NCI-H2171 (cell line): ENCODE data around the gene MYLK.
A peak's percentile ranks its signal among the peaks of the same experiment; 100 is the strongest.
"Not testable (repeated sequence)": the region's sequence is repeated elsewhere in the genome, so short reads cannot be mapped to it uniquely, and the experiment has no call there.

Experiments used
- DNase-seq: peaks from one replicate; lab custom pipeline; 2025; lab: John Stamatoyannopoulos, UW

The MYLK gene

DNA sequence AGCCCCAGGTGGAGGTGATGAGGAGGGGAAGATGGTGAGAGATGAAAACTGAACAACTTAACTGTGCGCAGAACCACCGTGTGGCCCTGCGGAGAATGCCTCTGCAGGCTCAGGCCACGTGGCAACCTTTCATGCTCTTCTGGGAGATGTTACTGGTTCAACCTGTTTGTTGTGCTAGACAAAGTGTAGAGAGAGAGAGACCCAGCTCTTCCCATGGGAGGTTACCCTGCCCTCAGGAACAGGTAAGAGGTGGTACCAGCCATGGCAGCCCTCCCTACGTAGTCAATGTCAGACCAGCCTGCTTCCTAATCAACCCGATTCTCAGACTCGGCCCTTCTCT is 262.3 kb downstream of the MYLK start:
- DNase-seq: no peak

- DNase-seq: peak; percentile 8
Observed at GRCh38 chr3:123621186-123621849, 262.8 kb downstream of the MYLK start.

GRCh38 chr3:123620343-123620742 is 263.8 kb downstream of the MYLK start:
- DNase-seq: no peak

GRCh38 chr3:123618768-123619484 is 265.2 kb downstream of the MYLK start:
- peak; percentile 53 for DNase-seq

DNA sequence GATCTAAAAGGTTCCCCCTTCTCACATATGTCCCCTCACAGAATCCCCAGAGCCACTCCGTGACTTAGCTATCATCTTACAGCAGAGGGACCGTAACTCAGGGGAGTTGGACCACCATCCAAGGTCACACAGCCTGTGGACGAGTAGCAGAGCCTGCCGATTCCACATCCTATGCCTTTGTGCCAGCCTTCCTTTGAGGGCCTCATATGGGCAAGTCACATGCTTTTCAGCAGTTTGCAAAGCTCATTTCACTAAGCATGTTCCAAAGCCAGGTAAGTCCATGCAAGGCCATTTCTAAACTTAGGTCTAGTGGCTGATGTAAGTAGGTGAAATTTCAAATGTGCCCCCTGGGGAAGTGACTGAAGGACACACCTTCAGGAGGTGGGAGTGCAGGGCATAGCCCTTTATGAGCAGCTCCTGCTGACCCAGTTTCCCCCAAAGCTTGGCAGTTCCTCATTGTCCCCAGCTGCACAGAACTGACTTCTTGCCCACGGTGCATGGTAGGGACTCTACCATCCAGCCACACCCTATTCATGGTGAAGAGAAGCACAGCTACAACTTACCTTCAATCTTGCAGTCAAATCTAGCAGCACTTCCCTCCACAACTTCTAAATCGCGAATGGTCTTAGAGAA is 265.9 kb downstream of the MYLK start:
- DNase-seq: no peak

GRCh38 chr3:123616593-123616992 is 267.5 kb downstream of the MYLK start:
- no peak for DNase-seq

GRCh38 chr3:123613543-123613942 is 270.6 kb downstream of the MYLK start:
- DNase-seq: no peak

- not testable (repeated sequence) for DNase-seq
Observed at GRCh38 chr3:123611674-123612073, 272.5 kb downstream of the MYLK start.

- DNase-seq: no peak
Observed at GRCh38 chr3:123611082-123611481, 273.1 kb downstream of the MYLK start.

DNA sequence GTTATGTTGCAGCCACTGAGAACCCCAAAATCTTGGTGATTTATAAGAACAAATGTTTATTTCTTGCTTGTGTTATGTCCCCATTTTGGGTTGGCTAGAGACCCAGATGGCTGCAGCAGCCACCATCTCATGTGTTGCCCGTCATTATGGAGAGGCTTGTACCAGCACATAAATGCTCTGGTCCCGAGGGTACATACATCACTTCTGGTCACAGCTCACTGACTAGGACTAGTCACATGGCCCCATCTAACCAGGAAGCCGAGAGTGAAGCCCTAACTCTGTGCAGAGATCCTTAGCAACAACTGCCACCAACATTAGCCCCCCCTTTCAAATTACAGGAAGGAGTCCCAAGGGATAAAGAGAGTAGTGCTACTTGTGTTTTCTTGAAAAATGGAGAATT is 273.8 kb downstream of the MYLK start:
- DNase-seq: peak; percentile 96

DNA sequence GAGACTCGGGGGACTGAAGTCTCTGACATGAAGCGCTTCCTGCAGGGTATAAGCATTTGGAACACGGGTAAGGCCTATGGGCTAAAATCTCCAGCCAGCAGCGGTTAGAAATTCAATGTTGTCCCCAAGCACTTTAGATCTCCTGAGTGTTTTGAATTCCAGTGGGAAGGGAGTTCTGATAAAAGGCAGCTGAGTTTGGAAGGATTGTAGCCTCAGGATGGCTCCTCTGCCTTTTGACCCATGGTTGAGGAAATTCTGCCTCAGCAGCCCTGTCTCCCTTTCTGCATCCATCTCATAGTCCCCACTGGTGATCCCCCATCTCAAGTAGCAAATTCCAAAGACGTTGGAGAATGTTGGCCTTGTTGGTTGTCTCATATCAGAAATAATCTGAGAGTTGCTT is 275.1 kb downstream of the MYLK start:
- DNase-seq: no peak

DNA sequence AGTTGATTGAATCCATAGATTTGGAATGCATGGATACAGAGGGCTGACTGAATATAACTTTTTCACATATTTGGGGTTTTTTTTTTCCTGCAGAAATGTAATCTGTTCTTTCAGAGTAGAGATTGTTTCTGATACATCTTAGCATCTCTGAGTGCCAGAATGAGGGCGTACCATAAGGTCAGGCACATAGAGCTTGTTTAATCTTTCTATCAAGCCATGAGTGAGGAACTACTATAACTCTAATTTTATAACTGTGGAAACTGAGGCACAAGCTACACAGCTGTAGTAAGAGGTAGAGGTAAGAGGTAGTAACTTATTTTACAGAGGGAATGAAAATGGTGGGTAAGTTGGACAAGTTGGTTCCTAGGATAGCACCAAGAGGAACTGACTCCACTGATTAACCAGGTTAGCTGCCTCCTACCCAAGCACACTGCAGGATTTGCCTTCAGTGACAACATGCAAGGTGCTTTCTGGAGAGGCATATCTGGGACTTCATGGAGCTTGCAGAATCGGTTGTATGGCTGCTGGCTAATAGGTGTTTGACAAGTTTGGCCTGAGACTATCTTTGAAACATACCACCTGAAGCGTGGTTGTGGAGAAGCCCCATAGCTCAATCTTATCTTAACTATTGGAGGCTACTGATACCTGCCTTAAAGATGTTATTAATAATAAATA is 275.7 kb downstream of the MYLK start:
- DNase-seq: no peak

- no peak for DNase-seq
Observed at GRCh38 chr3:123606527-123606926, 277.6 kb downstream of the MYLK start.

DNA sequence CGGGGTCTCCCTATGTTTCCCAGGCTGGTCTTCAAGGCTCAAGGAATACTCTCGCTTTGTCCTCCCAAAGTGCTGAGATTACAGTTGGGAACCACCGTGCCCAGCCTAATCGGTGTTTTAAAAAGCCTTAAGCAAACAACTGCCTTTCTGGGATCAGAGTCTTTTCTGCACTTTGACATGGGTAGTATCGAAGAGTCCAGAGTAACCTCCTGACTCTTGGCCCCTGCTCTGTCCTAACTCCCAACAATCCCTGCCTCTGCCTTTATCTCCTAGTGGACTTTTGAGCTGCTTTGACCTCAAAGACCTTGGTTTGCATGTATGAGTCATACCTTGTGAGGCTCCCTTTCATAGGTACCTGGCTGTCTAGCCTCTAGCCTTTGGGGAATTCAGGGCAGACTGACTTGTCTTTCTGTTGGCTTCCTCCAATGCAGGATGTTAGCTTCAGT is 278.3 kb downstream of the MYLK start:
- DNase-seq: no peak

- not testable (repeated sequence) for DNase-seq
Observed at GRCh38 chr3:123603153-123603552, 281.0 kb downstream of the MYLK start.

DNA sequence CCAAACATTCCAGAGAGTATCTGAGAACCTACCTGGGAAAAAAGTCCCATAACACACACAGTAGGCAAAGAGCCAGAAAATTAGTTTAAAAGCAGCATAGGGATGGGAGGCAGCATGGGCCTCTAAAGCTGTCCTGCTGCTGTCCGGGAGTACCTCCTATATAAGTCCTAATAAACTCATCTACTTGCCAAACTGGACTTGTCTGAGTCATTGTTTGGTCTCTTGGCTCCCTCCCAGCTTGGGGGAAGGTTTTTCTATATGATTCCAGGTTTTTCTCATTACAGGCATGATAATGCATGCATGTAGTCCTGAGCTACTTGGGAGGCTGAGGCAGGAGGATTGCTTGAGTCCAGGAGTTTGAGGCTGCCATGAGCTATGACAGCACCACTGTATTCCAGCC is 281.8 kb downstream of the MYLK start:
- no peak for DNase-seq

DNA sequence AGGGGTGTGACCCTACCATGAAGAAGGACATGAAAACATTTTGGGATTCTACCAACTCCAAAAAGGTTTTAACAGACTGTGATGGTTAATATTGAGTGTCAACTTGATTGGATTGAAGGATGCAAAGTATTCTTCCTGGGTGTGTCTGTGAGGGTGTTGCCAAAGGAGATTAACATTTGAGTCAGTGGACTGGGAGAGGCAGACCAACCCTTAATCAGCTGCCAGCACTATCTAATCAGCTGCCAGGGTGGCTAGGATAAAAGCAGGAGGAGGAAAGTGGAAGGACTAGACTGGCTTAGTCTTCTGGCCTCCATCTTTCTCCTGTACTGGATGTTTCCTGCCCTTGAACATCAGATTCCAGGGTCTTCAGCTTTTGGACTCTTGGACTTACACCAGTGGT is 283.3 kb downstream of the MYLK start:
- not testable (repeated sequence) for DNase-seq

DNA sequence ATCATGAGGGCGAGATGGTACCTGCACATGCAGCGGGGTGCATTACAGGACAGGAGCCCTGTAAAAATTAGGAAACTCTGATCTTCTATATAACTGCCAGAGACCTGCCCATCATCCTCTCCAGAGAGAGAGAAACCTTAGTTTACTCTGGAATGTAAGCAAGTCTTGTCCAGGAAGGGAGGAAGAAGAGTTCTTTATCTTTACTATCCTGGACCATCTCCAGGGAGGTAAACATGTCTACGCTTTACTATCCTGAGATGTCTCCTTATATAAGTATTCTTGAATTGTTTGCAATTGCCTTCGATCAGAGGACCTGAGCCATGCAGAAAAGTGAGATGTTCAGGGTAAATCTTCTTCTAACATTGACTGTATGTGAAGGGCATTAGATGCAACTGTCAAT is 286.6 kb downstream of the MYLK start:
- no peak for DNase-seq

GRCh38 chr3:123595396-123596180 is 288.5 kb downstream of the MYLK start:
- DNase-seq: no peak

- peak; percentile 46 for DNase-seq
Observed at GRCh38 chr3:123593381-123593780, 290.8 kb downstream of the MYLK start.

DNA sequence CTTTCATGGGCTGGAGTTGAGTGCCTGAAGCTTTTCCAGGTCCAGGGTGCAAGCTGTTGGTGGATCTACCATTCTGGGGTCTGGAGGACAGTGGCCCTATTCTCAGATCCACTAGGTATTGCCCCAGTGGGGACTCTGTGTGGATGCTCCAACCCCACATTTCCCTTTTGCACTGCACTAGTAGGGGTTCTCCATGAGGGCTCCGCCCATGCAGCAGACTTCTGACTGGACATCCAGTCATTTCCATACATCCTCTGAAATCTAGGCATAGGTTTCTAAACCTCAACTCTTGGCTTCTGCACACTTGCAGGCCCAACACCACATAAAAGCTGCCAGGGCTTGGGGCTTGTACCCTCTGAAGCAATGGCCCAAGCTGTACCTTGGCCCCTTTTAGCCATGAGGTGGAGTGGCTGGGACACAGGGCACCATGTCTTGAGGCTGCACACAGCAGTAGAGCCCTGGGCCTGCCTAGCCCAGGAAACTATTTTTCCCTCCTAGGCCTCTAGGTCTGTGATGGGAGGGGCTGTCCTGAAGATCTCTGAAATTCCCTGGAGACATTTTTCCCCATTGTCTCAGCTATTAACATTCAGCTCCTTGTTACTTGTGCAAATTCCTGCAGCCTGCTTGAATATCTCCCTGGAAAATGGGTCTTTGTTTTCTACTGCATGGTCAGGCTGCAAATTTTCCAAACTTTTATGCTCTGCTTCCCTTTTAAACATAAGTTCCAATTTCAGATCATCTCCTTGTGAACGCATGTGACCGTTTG is 293.3 kb downstream of the MYLK start:
- no peak for DNase-seq
